ENCODE data around the gene SOHLH1.
"Not testable (repeated sequence)": the region's sequence is repeated elsewhere in the genome, so short reads cannot be mapped to it uniquely, and the experiment has no call there.

Gene SOHLH1

GRCh38 chr9:135681161-135681560, 18.1 kb downstream of the SOHLH1 start:
- no peak overlapping the region for H3K4me3 ChIP-seq (ENCODE audit: low read length)
- DNase-seq (ENCODE audit: low read depth): no peak
- TF ChIP-seq CTCF (conservative IDR thresholded peaks at IDR 0.05; ENCODE audit: low read length): no peak

GRCh38 chr9:135680056-135680455, 19.2 kb downstream of the SOHLH1 start:
- no peak for TF ChIP-seq CTCF (conservative IDR thresholded peaks at IDR 0.05; ENCODE audit: low read length)
- DNase-seq (ENCODE audit: low read depth): no peak
- no peak overlapping the region for H3K4me3 ChIP-seq (ENCODE audit: low read length)

- TF ChIP-seq CTCF (conservative IDR thresholded peaks at IDR 0.05; ENCODE audit: low read length): no peak
- H3K4me3 ChIP-seq (ENCODE audit: low read length): no peak overlapping the region
- no peak for DNase-seq (ENCODE audit: low read depth)
These were observed 20.9 kb downstream of the SOHLH1 start for GRCh38 chr9:135678236-135679017.

- no peak for TF ChIP-seq CTCF (conservative IDR thresholded peaks at IDR 0.05; ENCODE audit: low read length)
- no peak for DNase-seq (ENCODE audit: low read depth)
- H3K4me3 ChIP-seq (ENCODE audit: low read length): no peak overlapping the region
These were observed 21.6 kb downstream of the SOHLH1 start for GRCh38 chr9:135677641-135678168.

- no peak for TF ChIP-seq CTCF (conservative IDR thresholded peaks at IDR 0.05; ENCODE audit: low read length)
- DNase-seq (ENCODE audit: low read depth): no peak
- H3K4me3 ChIP-seq (ENCODE audit: low read length): no peak overlapping the region
These were observed 22.4 kb downstream of the SOHLH1 start for GRCh38 chr9:135676891-135677290.

- no peak for TF ChIP-seq CTCF (conservative IDR thresholded peaks at IDR 0.05; ENCODE audit: low read length)
- no peak overlapping the region for H3K4me3 ChIP-seq (ENCODE audit: low read length)
These were observed 24.3 kb downstream of the SOHLH1 start for GRCh38 chr9:135674977-135675376.

GRCh38 chr9:135673941-135674340, 25.3 kb downstream of the SOHLH1 start:
- DNase-seq (ENCODE audit: low read depth): no peak
- H3K4me3 ChIP-seq (ENCODE audit: low read length): no peak overlapping the region
- no peak for TF ChIP-seq CTCF (conservative IDR thresholded peaks at IDR 0.05; ENCODE audit: low read length)

More at GRCh38 chr9:135674977-135675376, 24.3 kb downstream of the SOHLH1 start:
- no peak for DNase-seq (ENCODE audit: low read depth)

- not testable (repeated sequence) for DNase-seq (ENCODE audit: low read depth); H3K4me3 ChIP-seq (ENCODE audit: low read length)
These were observed 26.5 kb downstream of the SOHLH1 start for GRCh38 chr9:135672786-135673185.

Data from AG10803 (cell line).